DOHH2 (cell line): ENCODE results near the gene BRMS1L.

Experiments
- CTCF ChIP-seq: fragments of 200-600 bp; sonication (generic); IDR thresholded peaks from one replicate; pipeline ENCODE4 v1.5.1; 2014; ENCODE audit warnings: antibody characterized with exemption, mild to moderate bottlenecking, low read depth, low read length; ENCODE audit not compliant: poor library complexity, severe bottlenecking
- EZH2phosphoT487 ChIP-seq: fragments of 200-600 bp; sonication (generic); IDR thresholded peaks from 2 replicates; pipeline ENCODE4 v1.6.1; 2017; ENCODE audit warnings: borderline replicate concordance, mild to moderate bottlenecking, antibody characterized with exemption, low read length, moderate library complexity, mixed read lengths

- no peak for TF ChIP-seq CTCF
- TF ChIP-seq EZH2phosphoT487: no peak
Observed at GRCh38 chr14:35909665-35910064, 83.5 kb downstream of the BRMS1L start.
